Measurements from ENCODE around the gene CHFR.
A peak's percentile ranks its signal among the peaks of the same experiment; 100 is the strongest.
"Not testable (repeated sequence)": the region's sequence is repeated elsewhere in the genome, so short reads cannot be mapped to it uniquely, and the experiment has no call there.

Gene CHFR

DNA sequence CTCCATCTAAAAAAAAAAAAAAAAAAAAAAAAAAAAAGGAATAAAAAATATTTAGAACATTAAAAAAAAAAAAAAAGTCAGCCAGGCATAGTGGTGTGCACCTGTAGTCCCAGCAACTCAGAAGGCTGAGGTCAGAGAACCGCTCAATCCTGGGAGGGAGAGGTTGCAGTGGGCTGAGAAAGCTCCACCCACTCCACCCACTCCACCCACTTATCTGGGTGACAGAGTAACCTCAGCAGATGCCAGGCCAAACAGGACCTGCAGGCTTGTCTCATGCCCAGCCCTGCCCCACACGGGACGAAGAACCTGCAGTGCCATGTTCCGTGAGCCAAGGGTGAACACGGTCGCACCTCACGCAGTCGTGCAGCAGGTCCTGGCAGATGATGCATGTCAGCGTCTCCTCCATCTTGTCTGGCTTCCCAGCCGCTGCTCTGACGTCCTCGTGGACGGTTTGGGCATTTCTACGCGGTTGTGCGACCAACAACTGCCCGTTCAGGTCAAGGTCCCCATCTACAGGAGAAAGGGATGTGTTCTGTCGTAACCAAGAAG, 28.6 kb downstream of the CHFR start:
- Mint-ChIP-seq H3K27me3 (no peaks in the 10 kb centered on the region), H3K9me3 (no peaks in the 10 kb centered on the region), H3K36me3 (ENCODE audit: low read depth) (peaks cover 80% of the 10 kb centered on the region), H3K4me3 (no peak overlapping the region), H3K27ac (peak overlapping the region; percentile 44), H3K4me1 (ENCODE audit: low read depth) (peaks cover 8% of the 10 kb centered on the region)
- no peak for DNase-seq

GRCh38 chr12:132857019-132857418, 30.4 kb downstream of the CHFR start:
- H3K4me3 Mint-ChIP-seq; DNase-seq; H3K27me3 Mint-ChIP-seq; H3K4me1 Mint-ChIP-seq (ENCODE audit: low read depth); H3K27ac Mint-ChIP-seq; H3K9me3 Mint-ChIP-seq: not testable (repeated sequence)
- peaks cover 89% of the 10 kb centered on the region for H3K36me3 Mint-ChIP-seq (ENCODE audit: low read depth)

GRCh38 chr12:132856581-132856980, 30.8 kb downstream of the CHFR start:
- Mint-ChIP-seq H3K36me3 (ENCODE audit: low read depth) (peaks cover 89% of the 10 kb centered on the region), H3K4me1 (ENCODE audit: low read depth) (peaks cover 8% of the 10 kb centered on the region), H3K9me3 (no peaks in the 10 kb centered on the region), H3K27me3 (no peaks in the 10 kb centered on the region), H3K27ac (no peak overlapping the region), H3K4me3 (no peak overlapping the region)
- DNase-seq: no peak

DNA sequence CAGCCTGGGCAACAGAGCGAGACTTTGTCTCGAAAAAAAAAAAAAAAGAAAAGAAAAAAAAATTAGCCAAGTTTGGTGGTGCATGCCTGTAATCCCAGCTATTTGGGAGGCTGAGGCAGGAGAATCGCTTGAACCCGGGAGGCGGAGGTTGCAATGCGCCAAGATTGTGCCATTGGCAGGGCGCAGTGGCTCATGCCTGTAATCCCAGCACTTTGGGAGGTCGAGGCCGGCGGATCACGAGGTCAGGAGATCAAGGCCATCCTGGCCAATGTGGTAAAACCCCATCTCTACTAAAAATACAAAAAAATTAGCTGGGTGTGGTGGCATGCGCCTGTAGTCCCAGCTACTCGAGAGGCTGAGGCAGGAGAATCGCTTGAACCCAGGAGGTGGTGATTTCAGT, 32.2 kb downstream of the CHFR start:
- DNase-seq; H3K27ac Mint-ChIP-seq; H3K4me3 Mint-ChIP-seq; H3K27me3 Mint-ChIP-seq; H3K9me3 Mint-ChIP-seq; H3K4me1 Mint-ChIP-seq (ENCODE audit: low read depth): not testable (repeated sequence)
- peaks cover 89% of the 10 kb centered on the region for H3K36me3 Mint-ChIP-seq (ENCODE audit: low read depth)

GRCh38 chr12:132853285-132854092, 33.9 kb downstream of the CHFR start:
- Mint-ChIP-seq H3K36me3 (ENCODE audit: low read depth) (peaks cover 89% of the 10 kb centered on the region), H3K9me3 (no peaks in the 10 kb centered on the region), H3K4me3 (no peak overlapping the region), H3K27me3 (no peaks in the 10 kb centered on the region), H3K27ac (no peak overlapping the region), H3K4me1 (ENCODE audit: low read depth) (no peaks in the 10 kb centered on the region)
- no peak for DNase-seq

GRCh38 chr12:132852496-132852895, 34.9 kb downstream of the CHFR start:
- Mint-ChIP-seq H3K27ac (no peak overlapping the region), H3K4me3 (no peak overlapping the region), H3K9me3 (no peaks in the 10 kb centered on the region), H3K36me3 (ENCODE audit: low read depth) (peaks cover 90% of the 10 kb centered on the region), H3K27me3 (no peaks in the 10 kb centered on the region), H3K4me1 (ENCODE audit: low read depth) (peaks cover 2% of the 10 kb centered on the region)
- DNase-seq: no peak

- DNase-seq: no peak
- Mint-ChIP-seq H3K27me3 (no peaks in the 10 kb centered on the region), H3K27ac (no peak overlapping the region), H3K36me3 (ENCODE audit: low read depth) (peaks cover 94% of the 10 kb centered on the region), H3K9me3 (no peaks in the 10 kb centered on the region), H3K4me1 (ENCODE audit: low read depth) (peaks cover 2% of the 10 kb centered on the region), H3K4me3 (no peak overlapping the region)
These were observed 35.9 kb downstream of the CHFR start for GRCh38 chr12:132851465-132851864.

GRCh38 chr12:132850291-132850690, 37.1 kb downstream of the CHFR start:
- H3K4me1 Mint-ChIP-seq (ENCODE audit: low read depth): peaks cover 2% of the 10 kb centered on the region
- no peak overlapping the region for H3K27ac Mint-ChIP-seq
- no peak overlapping the region for H3K4me3 Mint-ChIP-seq
- no peak for DNase-seq
- no peaks in the 10 kb centered on the region for H3K27me3 Mint-ChIP-seq
- no peaks in the 10 kb centered on the region for H3K9me3 Mint-ChIP-seq
- peaks cover 93% of the 10 kb centered on the region for H3K36me3 Mint-ChIP-seq (ENCODE audit: low read depth)

GRCh38 chr12:132848521-132848920, 38.9 kb downstream of the CHFR start:
- Mint-ChIP-seq H3K9me3 (no peaks in the 10 kb centered on the region), H3K4me3 (no peak overlapping the region), H3K27ac (peak overlapping the region; percentile 61), H3K27me3 (no peaks in the 10 kb centered on the region), H3K36me3 (ENCODE audit: low read depth) (peaks cover 89% of the 10 kb centered on the region), H3K4me1 (ENCODE audit: low read depth) (peaks cover 2% of the 10 kb centered on the region)
- no peak for DNase-seq

DNA sequence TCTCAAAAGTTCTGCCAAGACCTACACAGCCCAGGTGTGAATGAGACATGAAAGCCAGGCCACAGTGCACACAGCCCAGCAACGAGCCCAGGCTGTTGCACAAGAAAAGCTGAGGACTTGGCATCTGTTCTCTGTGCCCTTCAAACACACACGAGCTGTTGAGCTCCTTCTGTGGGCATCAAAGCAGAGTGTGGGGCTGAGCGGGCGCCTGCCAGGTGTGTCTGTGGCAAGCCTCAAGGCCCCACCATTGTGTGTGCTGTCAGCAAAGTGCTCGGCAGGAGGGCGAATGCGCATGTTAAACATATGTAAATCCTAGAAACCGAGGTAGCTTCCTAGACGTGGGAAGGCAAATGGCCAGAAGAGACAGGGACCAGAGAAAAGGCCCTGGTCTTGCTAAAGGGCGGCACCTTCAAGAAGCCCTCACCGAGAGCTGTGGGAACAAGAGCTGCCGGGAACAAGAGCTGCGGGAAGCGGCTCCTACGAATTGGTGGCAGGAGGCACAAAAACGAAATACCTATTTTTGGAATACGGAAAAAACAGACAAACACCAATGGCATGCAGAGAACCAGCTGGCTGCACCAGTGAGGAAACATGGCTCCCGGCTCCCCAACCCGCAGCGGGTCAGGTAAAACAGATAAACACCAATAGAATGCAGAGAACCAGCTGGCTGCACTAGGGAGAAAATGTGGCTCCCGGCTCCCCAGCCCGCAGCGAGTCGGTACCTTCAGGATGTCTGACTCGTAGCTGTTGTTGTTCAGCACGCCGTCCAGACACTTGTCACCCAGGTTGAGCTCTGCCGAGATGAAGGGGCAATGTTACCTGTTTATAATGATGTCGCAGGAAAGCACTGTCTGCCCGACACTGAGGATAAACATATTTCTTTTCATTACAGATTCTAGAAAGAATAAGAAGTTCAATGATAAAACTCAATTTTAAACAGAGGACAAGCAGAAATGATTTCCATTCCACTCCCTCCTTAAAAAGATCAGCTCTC, 39.7 kb downstream of the CHFR start:
- Mint-ChIP-seq H3K27ac (peak overlapping the region; percentile 18), H3K9me3 (no peaks in the 10 kb centered on the region), H3K4me1 (ENCODE audit: low read depth) (peaks cover 2% of the 10 kb centered on the region), H3K4me3 (no peak overlapping the region), H3K27me3 (no peaks in the 10 kb centered on the region), H3K36me3 (ENCODE audit: low read depth) (peaks cover 89% of the 10 kb centered on the region)
- no peak for DNase-seq

GRCh38 chr12:132844681-132845080, 42.7 kb downstream of the CHFR start:
- not testable (repeated sequence) for H3K4me3 Mint-ChIP-seq; H3K9me3 Mint-ChIP-seq; H3K27me3 Mint-ChIP-seq; H3K27ac Mint-ChIP-seq; H3K4me1 Mint-ChIP-seq (ENCODE audit: low read depth); DNase-seq
- H3K36me3 Mint-ChIP-seq (ENCODE audit: low read depth): peaks cover 88% of the 10 kb centered on the region

DNA sequence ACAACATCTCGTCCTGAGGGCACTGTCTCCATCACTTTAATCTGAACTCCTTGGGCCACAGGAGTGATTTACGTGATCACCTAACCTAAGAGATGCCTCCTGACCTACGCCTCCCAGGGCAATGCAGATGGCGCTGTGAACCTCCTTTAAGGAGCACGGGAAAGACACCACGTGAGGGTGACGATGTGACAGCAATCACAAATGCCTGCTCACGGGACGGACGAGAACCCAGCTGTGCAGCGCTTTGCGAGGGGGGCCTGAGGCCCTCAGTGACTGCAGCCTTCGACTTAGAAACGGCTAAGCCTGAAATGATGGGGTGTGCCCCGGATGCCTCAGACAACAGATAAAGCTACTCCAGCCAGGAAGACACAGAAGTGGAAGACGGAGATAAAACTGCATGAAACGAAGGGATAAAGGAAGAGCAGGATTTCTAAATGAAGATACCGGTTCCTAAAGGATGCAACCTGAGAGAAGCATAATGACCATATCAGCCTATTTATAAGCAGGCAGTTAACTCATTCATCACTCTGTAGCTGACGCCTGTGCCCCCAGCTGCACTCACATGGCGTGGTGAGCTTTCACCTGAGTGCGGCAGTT, 44.9 kb downstream of the CHFR start:
- DNase-seq: no peak

DNA sequence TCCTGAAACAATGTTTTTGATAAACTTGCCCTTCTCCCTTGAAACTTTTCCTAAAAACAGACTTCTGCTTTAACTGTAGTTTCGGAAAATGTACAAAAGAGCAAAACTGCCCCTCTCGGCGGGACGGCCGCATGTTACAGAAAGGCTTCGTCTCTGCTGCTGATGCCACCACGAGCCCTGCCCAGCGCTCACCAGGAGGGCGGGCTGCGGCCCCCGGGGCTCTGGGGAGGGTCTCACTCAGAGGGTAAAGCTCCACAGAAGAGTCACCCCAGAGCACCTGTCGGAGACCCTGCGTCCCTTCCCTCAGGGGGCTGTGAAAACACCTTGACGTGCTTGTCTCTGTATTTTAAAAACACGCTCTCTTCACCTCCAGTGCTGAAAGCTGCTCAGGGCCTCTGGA, 46.3 kb downstream of the CHFR start:
- no peaks in the 10 kb centered on the region for H3K27me3 Mint-ChIP-seq
- H3K4me3 Mint-ChIP-seq: no peak overlapping the region
- H3K4me1 Mint-ChIP-seq (ENCODE audit: low read depth): peaks cover 10% of the 10 kb centered on the region
- no peak overlapping the region for H3K27ac Mint-ChIP-seq
- H3K36me3 Mint-ChIP-seq (ENCODE audit: low read depth): peaks cover 80% of the 10 kb centered on the region
- no peak for DNase-seq
- no peaks in the 10 kb centered on the region for H3K9me3 Mint-ChIP-seq

More for the DNA sequence above, 44.9 kb downstream of the CHFR start:
- H3K27me3 Mint-ChIP-seq: no peaks in the 10 kb centered on the region
- H3K36me3 Mint-ChIP-seq (ENCODE audit: low read depth): peaks cover 82% of the 10 kb centered on the region
- peak overlapping the region; percentile 0 for H3K27ac Mint-ChIP-seq
- no peak overlapping the region for H3K4me3 Mint-ChIP-seq
- no peaks in the 10 kb centered on the region for H3K4me1 Mint-ChIP-seq (ENCODE audit: low read depth)
- no peaks in the 10 kb centered on the region for H3K9me3 Mint-ChIP-seq

DNA sequence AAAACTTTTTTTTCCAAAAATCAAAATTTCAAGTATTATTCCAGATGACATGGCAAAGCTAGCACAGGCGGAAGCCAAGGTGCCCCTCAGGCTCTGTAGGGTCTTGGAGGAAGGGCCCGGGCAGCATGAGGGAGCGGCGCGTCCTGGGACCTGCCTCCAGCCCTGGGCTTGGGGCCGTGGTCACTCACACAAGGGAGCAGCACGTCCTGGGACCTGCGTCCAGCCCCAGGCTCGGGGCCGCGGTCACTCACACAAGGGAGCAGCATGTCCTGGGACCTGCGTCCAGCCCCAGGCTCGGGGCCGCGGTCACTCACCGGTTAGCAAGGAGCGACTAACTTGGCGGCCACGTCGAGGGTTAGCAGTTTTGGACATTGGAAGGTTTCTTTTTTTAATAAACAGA, 46.9 kb downstream of the CHFR start:
- Mint-ChIP-seq H3K27ac (no peak overlapping the region), H3K4me1 (ENCODE audit: low read depth) (peaks cover 11% of the 10 kb centered on the region), H3K4me3 (no peak overlapping the region), H3K36me3 (ENCODE audit: low read depth) (peaks cover 74% of the 10 kb centered on the region), H3K9me3 (no peaks in the 10 kb centered on the region), H3K27me3 (no peaks in the 10 kb centered on the region)
- DNase-seq: no peak
